ENCODE measurements around the gene ZNF584. TPM values are rescaled to one million over a fixed set of nuclear protein-coding genes. Genes with fewer than 3 reads are reported as not detected.

ZNF584 gene
- total and polyA plus RNA-seq, 2 donors (not counting 1 experiment from before 2014, with no cell fraction given), result 3.0 to 12.3 TPM

- DNase-seq (no peak), ATAC-seq (ENCODE audit: low read depth) (no peak)
- no peaks in the 10 kb centered on the region for H4K20me1 ChIP-seq (ENCODE audit: control insufficient read depth, insufficient read depth, low read length, poor library complexity, severe bottlenecking)
- no peaks in the 10 kb centered on the region for H3K79me2 ChIP-seq (ENCODE audit: control insufficient read depth, insufficient read depth, low read length)
- no peak overlapping the region for H3K27ac ChIP-seq (ENCODE audit: low read length in 2 of 2)
- Mint-ChIP-seq H3K4me3 (no peak overlapping the region), H3K27me3 (no peaks in the 10 kb centered on the region), H3K9me3 (ENCODE audit: insufficient read depth) (peaks cover 27% of the 10 kb centered on the region), H3K4me1 (no peaks in the 10 kb centered on the region), H3K27ac (no peak overlapping the region)
- no peak overlapping the region for H2AFZ ChIP-seq (ENCODE audit: insufficient read depth, low read depth, low read length, poor library complexity, severe bottlenecking)
- intact Hi-C loops (cut with micrococcal nuclease), result no loop called here
- H3K27me3 ChIP-seq (replicated peaks in 1 of 4; ENCODE audit: control extremely low read depth in 1 of 4, control insufficient read depth in 3 of 4, insufficient read depth in 4 of 4, low read length in 3 of 4), result no peaks in the 10 kb centered on the region
- CTCF ChIA-PET, result no interaction called here
- H3K4me2 ChIP-seq (replicated peaks; ENCODE audit: low read depth, low read length, poor library complexity, severe bottlenecking), result no peak overlapping the region
- peaks cover 14 to 80% (median 68%) of the 10 kb centered on the region in 3 donors for H3K9me3 ChIP-seq (ENCODE audit: control extremely low read depth in 1 of 3, control insufficient read depth in 2 of 3, insufficient read depth in 1 of 3, low read length in 2 of 3)
- no peaks in the 10 kb centered on the region for H3K4me1 ChIP-seq (ENCODE audit: control insufficient read depth in 2 of 2, insufficient read depth in 2 of 2, low read length in 2 of 2)
- H3K4me3 ChIP-seq (ENCODE audit: control extremely low read depth in 1 of 5, extremely low read depth in 1 of 5, insufficient read depth in 1 of 5, low read depth in 2 of 5, low read length in 4 of 5), result no peak overlapping the region
- TF ChIP-seq EZH2 (IDR thresholded peaks at IDR 0.05; ENCODE audit: borderline replicate concordance, insufficient read depth, low read depth, low read length, poor library complexity, severe bottlenecking), result no peak
- no peak for TF ChIP-seq CTCF (IDR thresholded peaks at IDR 0.05)
- H3K36me3 ChIP-seq (replicated peaks in 1 of 2; ENCODE audit: control extremely low read depth in 1 of 2, control insufficient read depth in 1 of 2, extremely low read depth in 1 of 2, insufficient read depth in 2 of 2, low read length in 1 of 2), result peaks cover 6 to 21% of the 10 kb centered on the region in 2 experiments
- POLR2A ChIA-PET, result no interaction called here
- H3K9ac ChIP-seq (ENCODE audit: low read length), result no peak overlapping the region
Measured at GRCh38 chr19:58429745-58430144, 21.3 kb downstream of the ZNF584 start.

DNA sequence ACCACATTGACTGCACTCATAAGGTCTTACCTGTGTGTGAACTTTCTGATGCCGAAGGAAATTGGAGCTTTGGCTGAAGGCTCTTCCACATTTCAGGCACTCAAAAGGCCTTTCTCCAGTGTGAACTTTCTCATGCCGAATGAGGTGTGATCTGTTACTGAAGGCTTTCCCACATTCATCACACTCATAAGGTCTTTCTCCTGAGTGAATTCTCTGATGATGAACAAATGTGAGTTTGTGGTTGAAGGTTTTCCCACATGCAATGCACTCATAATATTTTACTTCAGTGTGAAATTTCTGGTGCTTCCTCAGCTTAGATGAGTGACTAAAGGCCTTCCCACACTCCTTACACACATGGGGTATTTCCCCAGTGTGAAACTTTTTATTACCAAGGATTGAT is 25.8 kb downstream of the ZNF584 start:
- Histone ChIP-seq H2AFZ (ENCODE audit: insufficient read depth, low read depth, low read length, poor library complexity, severe bottlenecking) (no peak overlapping the region), H3K9ac (ENCODE audit: low read length) (no peak overlapping the region), H3K4me3 (ENCODE audit: control extremely low read depth in 1 of 5, extremely low read depth in 1 of 5, insufficient read depth in 1 of 5, low read depth in 2 of 5, low read length in 4 of 5) (no peak overlapping the region), H3K36me3 (replicated peaks in 1 of 2; ENCODE audit: control extremely low read depth in 1 of 2, control insufficient read depth in 1 of 2, extremely low read depth in 1 of 2, insufficient read depth in 2 of 2, low read length in 1 of 2) (peaks cover 8 to 43% of the 10 kb centered on the region in 2 experiments), H3K4me1 (ENCODE audit: control insufficient read depth in 2 of 2, insufficient read depth in 2 of 2, low read length in 2 of 2) (peaks cover 2 to 5% of the 10 kb centered on the region in 2 donors), H4K20me1 (ENCODE audit: control insufficient read depth, insufficient read depth, low read length, poor library complexity, severe bottlenecking) (no peaks in the 10 kb centered on the region), H3K79me2 (ENCODE audit: control insufficient read depth, insufficient read depth, low read length) (peaks cover 9% of the 10 kb centered on the region), H3K27ac (ENCODE audit: low read length in 2 of 2) (no peak overlapping the region), H3K4me2 (replicated peaks; ENCODE audit: low read depth, low read length, poor library complexity, severe bottlenecking) (no peak overlapping the region), H3K27me3 (replicated peaks in 1 of 4; ENCODE audit: control extremely low read depth in 1 of 4, control insufficient read depth in 3 of 4, insufficient read depth in 4 of 4, low read length in 3 of 4) (no peaks in the 10 kb centered on the region), H3K9me3 (ENCODE audit: control extremely low read depth in 1 of 3, control insufficient read depth in 2 of 3, insufficient read depth in 1 of 3, low read length in 2 of 3) (peaks cover 14 to 93% (median 82%) of the 10 kb centered on the region in 3 donors)
- H3K27me3 Mint-ChIP-seq, result no peaks in the 10 kb centered on the region
- DNase-seq, result no peak
- intact Hi-C loops (cut with micrococcal nuclease), result no loop called here
- 100% methylated on average over 1 of the region's 2 CpGs for whole genome bisulfite sequencing (ENCODE audit: insufficient coverage)
- ATAC-seq (ENCODE audit: low read depth), result no peak
- H3K9me3 Mint-ChIP-seq (ENCODE audit: insufficient read depth), result peaks cover 28% of the 10 kb centered on the region
- H3K27ac Mint-ChIP-seq, result no peak overlapping the region
- H3K4me3 Mint-ChIP-seq, result no peak overlapping the region
- POLR2A ChIA-PET, result no interaction called here
- CTCF ChIA-PET, result interaction anchor here (0.6 to 0.7 kb wide), 2 partner anchors 155 to 247 kb away, joined by 3 read pairs; no protein-coding TSS in a partner anchor
- TF ChIP-seq CTCF (IDR thresholded peaks at IDR 0.05) (no peak), EZH2 (IDR thresholded peaks at IDR 0.05; ENCODE audit: borderline replicate concordance, insufficient read depth, low read depth, low read length, poor library complexity, severe bottlenecking) (no peak)
- peaks cover 8% of the 10 kb centered on the region for H3K4me1 Mint-ChIP-seq

Measured in B cell (primary cell).